ENCODE measurements around the gene ZMYND10.

ZMYND10 gene

GRCh38 chr3:50324351-50325112, 21.0 kb downstream of the ZMYND10 start (continued):
- TF ChIP-seq, protein P1, sequence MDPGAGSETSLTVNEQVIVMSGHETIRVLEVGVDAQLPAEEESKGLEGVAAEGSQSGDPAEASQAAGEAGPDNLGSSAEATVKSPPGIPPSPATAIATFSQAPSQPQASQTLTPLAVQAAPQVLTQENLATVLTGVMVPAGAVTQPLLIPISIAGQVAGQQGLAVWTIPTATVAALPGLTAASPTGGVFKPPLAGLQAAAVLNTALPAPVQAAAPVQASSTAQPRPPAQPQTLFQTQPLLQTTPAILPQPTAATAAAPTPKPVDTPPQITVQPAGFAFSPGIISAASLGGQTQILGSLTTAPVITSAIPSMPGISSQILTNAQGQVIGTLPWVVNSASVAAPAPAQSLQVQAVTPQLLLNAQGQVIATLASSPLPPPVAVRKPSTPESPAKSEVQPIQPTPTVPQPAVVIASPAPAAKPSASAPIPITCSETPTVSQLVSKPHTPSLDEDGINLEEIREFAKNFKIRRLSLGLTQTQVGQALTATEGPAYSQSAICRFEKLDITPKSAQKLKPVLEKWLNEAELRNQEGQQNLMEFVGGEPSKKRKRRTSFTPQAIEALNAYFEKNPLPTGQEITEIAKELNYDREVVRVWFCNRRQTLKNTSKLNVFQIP (CRISPR knock-in tag; IDR thresholded peaks at IDR 0.05; ENCODE audit: borderline replicate concordance, low read depth), result no peak
- TF ChIP-seq ISL1 (CRISPR knock-in tag; IDR thresholded peaks at IDR 0.05) (no peak), ZNF565 (CRISPR knock-in tag; conservative IDR thresholded peaks at IDR 0.05; ENCODE audit: low read depth) (no peak), BACH2 (CRISPR knock-in tag; IDR thresholded peaks at IDR 0.05; ENCODE audit: borderline replicate concordance) (no peak)

DNA sequence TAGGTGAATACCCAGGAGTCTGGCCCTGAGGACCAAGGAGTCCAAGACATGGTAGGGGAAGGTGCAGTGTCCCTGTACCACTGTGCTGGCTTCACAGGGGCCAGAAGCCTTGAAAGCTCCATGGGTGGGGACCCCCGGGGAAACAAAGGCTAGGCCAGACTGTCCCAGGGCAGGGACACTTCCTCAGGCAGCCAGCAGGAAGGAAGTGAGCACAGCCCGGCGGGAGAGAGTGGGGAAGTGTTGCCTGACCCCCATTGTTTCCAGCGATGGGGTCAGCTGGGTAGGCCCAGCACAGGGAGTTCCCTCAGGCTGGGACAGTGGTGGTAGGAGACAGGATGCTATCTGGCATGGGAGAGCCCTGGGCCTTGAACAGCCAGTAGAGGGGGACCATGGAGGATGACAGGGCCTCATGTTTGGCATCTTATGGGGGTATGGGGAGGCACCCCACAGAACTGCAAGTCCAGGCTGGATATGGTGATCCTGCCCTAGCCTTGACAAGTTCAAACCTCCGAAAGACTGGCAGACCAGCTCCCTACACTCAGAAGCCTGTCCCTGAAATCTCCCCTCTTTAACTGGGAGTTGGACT, 21.8 kb downstream of the ZMYND10 start:
- no peak for ATAC-seq

More for the DNA sequence above, 21.8 kb downstream of the ZMYND10 start:
- no peak for TF ChIP-seq GLIS3 (CRISPR knock-in tag; IDR thresholded peaks at IDR 0.05)
- TF ChIP-seq ISL1 (CRISPR knock-in tag; IDR thresholded peaks at IDR 0.05), result no peak
- TF ChIP-seq SNAI2 (CRISPR knock-in tag; IDR thresholded peaks at IDR 0.05), result no peak
- no peak for TF ChIP-seq OSR1 (CRISPR knock-in tag; IDR thresholded peaks at IDR 0.05)
- TF ChIP-seq CSRNP3 (CRISPR knock-in tag; IDR thresholded peaks at IDR 0.05), result no peak
- TF ChIP-seq RARB (CRISPR knock-in tag; IDR thresholded peaks at IDR 0.05), result no peak
- TF ChIP-seq TCF4 (CRISPR knock-in tag; IDR thresholded peaks at IDR 0.05; ENCODE audit: borderline replicate concordance), result no peak
- TF ChIP-seq TSHZ2 (CRISPR knock-in tag; IDR thresholded peaks at IDR 0.05), result no peak
- TF ChIP-seq, protein P2, sequence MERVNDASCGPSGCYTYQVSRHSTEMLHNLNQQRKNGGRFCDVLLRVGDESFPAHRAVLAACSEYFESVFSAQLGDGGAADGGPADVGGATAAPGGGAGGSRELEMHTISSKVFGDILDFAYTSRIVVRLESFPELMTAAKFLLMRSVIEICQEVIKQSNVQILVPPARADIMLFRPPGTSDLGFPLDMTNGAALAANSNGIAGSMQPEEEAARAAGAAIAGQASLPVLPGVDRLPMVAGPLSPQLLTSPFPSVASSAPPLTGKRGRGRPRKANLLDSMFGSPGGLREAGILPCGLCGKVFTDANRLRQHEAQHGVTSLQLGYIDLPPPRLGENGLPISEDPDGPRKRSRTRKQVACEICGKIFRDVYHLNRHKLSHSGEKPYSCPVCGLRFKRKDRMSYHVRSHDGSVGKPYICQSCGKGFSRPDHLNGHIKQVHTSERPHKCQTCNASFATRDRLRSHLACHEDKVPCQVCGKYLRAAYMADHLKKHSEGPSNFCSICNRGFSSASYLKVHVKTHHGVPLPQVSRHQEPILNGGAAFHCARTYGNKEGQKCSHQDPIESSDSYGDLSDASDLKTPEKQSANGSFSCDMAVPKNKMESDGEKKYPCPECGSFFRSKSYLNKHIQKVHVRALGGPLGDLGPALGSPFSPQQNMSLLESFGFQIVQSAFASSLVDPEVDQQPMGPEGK (CRISPR knock-in tag; IDR thresholded peaks at IDR 0.05; ENCODE audit: borderline replicate concordance), result no peak
- TF ChIP-seq ZNF565 (CRISPR knock-in tag; conservative IDR thresholded peaks at IDR 0.05; ENCODE audit: low read depth), result no peak
- no peak for TF ChIP-seq TOX (CRISPR knock-in tag; IDR thresholded peaks at IDR 0.05; ENCODE audit: borderline replicate concordance)
- TF ChIP-seq CREB5 (CRISPR knock-in tag; IDR thresholded peaks at IDR 0.05; ENCODE audit: low read depth), result no peak
- no peak for TF ChIP-seq ZNF70 (CRISPR knock-in tag; IDR thresholded peaks at IDR 0.05)
- TF ChIP-seq ARNTL (CRISPR knock-in tag; IDR thresholded peaks at IDR 0.05; ENCODE audit: borderline replicate concordance, low read depth), result no peak
- no peak for TF ChIP-seq ZC3H10 (CRISPR knock-in tag; IDR thresholded peaks at IDR 0.05)
- TF ChIP-seq ZFP30 (CRISPR knock-in tag; IDR thresholded peaks at IDR 0.05), result no peak
- no peak for TF ChIP-seq ESRRG (CRISPR knock-in tag; IDR thresholded peaks at IDR 0.05)
